Measurements from ENCODE around the gene TP53TG5.

DNA sequence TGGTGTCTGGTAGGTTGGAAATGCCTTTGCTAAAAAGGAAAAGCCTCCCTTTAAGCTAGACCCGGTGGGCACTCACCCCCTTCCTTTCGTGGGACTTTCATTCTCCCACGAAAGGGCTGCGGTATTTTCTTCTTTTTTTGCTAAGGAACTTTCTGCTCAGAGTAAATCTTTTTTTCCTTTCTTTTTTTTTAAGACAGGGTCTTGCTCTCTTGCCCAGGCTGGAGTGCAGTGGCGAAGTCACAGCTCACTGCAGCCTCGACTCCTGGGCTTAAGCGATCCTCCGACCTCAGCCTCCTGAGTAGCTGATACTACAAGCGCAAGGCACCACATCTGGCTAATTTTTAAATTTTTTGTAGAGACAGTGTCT lies 4.0 kb downstream of the TP53TG5 start:
- TF ChIP-seq CTCF (IDR thresholded peaks at IDR 0.05) = no peak
- TF ChIP-seq POLR2A (IDR thresholded peaks at IDR 0.05) = no peak

Data from Peyer's patch (tissue), 4 donors.